Neural cell (in vitro differentiated cells): ENCODE data around the gene TNS3. TPM values are rescaled to one million over a fixed set of nuclear protein-coding genes. Genes with fewer than 3 reads are reported as not detected.

ENCODE experiments used
- H2AFZ ChIP-seq: fragments of 200-600, 300-800 bp; sonication (generic), shearing (Covaris generic); 2 replicates; pipeline ENCODE4 v1.6.0; 2014; ENCODE audit warnings: low read depth, mild to moderate bottlenecking, antibody characterized with exemption, low read length, moderate library complexity
- H3F3A ChIP-seq: fragments of 200-600 bp; shearing (Covaris generic); 2 replicates; pipeline ENCODE4 v1.6.1; 2016; ENCODE audit warnings: mild to moderate bottlenecking, moderate library complexity, mixed read lengths, antibody characterized with exemption, low read length; ENCODE audit not compliant: insufficient read depth, poor library complexity, severe bottlenecking
- H3K27ac ChIP-seq: fragments of 200-600, 300-800 bp; sonication (generic), shearing (Covaris generic); 2 replicates; pipeline ENCODE4 v1.5.1; 2014; ENCODE audit warnings: mild to moderate bottlenecking, low read length, moderate library complexity
- H3K27me3 ChIP-seq: fragments of 300-800, 200-600 bp; sonication (generic), shearing (Covaris generic); 2 replicates; pipeline ENCODE4 v1.6.0; 2014; ENCODE audit warnings: mild to moderate bottlenecking, low read depth, low read length, moderate library complexity; ENCODE audit not compliant: insufficient read depth
- H3K36me3 ChIP-seq: fragments of 300-800, 200-600 bp; sonication (generic), shearing (Covaris generic); 2 replicates; pipeline ENCODE4 v1.5.1; 2014; ENCODE audit warnings: mild to moderate bottlenecking, antibody characterized with exemption, low read length, moderate library complexity; ENCODE audit not compliant: insufficient read depth
- H3K4me2 ChIP-seq: fragments of 300-800, 200-600 bp; sonication (generic), shearing (Covaris generic); 2 replicates; pipeline ENCODE4 v1.6.0; 2014; ENCODE audit warnings: mild to moderate bottlenecking, low read length
- H3K4me3 ChIP-seq: fragments of 300-800, 200-600 bp; sonication (generic), shearing (Covaris generic); 2 replicates; pipeline ENCODE4 v1.5.1; 2014; ENCODE audit warnings: mild to moderate bottlenecking, low read length, moderate library complexity
- H3K79me2 ChIP-seq: fragments of 200-600 bp; shearing (Covaris generic); replicated peaks from 2 replicates; pipeline ENCODE4 v1.6.0; 2014; ENCODE audit warnings: mild to moderate bottlenecking, low read length, moderate library complexity; ENCODE audit not compliant: insufficient read depth
- H3K9ac ChIP-seq: fragments of 300-800, 200-600 bp; sonication (generic), shearing (Covaris generic); 2 replicates; pipeline ENCODE4 v1.6.1; 2016; ENCODE audit warnings: mild to moderate bottlenecking, low read length, mixed read lengths
- H3K9me2 ChIP-seq: fragments of 200-600 bp; shearing (Covaris generic); 2 replicates; pipeline ENCODE4 v1.6.1; 2016; ENCODE audit warnings: mild to moderate bottlenecking, low read length, mixed read lengths; ENCODE audit not compliant: insufficient read depth
- H3K9me3 ChIP-seq: fragments of 200-600, 300-800 bp; sonication (generic), shearing (Covaris generic); 2 replicates; pipeline ENCODE4 v1.6.1; 2016; ENCODE audit warnings: mild to moderate bottlenecking, mixed run types, low read length, moderate library complexity, mixed read lengths
- H4K20me1 ChIP-seq: fragments of 200-600 bp; shearing (Covaris generic); 2 replicates; pipeline ENCODE4 v1.6.1; 2016; ENCODE audit warnings: mild to moderate bottlenecking, mixed run types; ENCODE audit not compliant: insufficient read depth
- CTCF ChIP-seq: fragments of 450-650 bp; IDR thresholded peaks from 2 replicates; pipeline ENCODE4 v1.5.1; 2014; ENCODE audit warnings: antibody characterized with exemption, mild to moderate bottlenecking, moderate library complexity; ENCODE audit not compliant: poor library complexity, severe bottlenecking
- EP300 ChIP-seq: fragments of 450-650 bp; conservative IDR thresholded peaks from 2 replicates; pipeline ENCODE4 v1.6.1; 2014; ENCODE audit warnings: antibody characterized with exemption, mild to moderate bottlenecking, moderate library complexity; ENCODE audit not compliant: poor library complexity, severe bottlenecking
- EZH2 ChIP-seq: fragments of 200-600, 300-800 bp; shearing (Covaris generic), sonication (generic); IDR thresholded peaks from 2 replicates; pipeline ENCODE4 v1.6.1; 2014; ENCODE audit warnings: antibody characterized with exemption, low read length, borderline replicate concordance, mild to moderate bottlenecking; ENCODE audit not compliant: insufficient read depth, poor library complexity, severe bottlenecking
- MXI1 ChIP-seq: fragments of 450-650 bp; conservative IDR thresholded peaks from 2 replicates; pipeline ENCODE4 v1.6.1; 2014; ENCODE audit warnings: antibody characterized with exemption, mild to moderate bottlenecking; ENCODE audit not compliant: poor library complexity, severe bottlenecking
- POLR2AphosphoS5 ChIP-seq: IDR thresholded peaks from 2 replicates; pipeline ENCODE4 v1.6.1; 2012
- RAD21 ChIP-seq: fragments of 450-650 bp; conservative IDR thresholded peaks from 2 replicates; pipeline ENCODE4 v1.6.1; 2014; ENCODE audit warnings: antibody characterized with exemption, mild to moderate bottlenecking, moderate library complexity
- SMC3 ChIP-seq: fragments of 450-650 bp; conservative IDR thresholded peaks from 2 replicates; pipeline ENCODE4 v1.6.1; 2014; ENCODE audit warnings: antibody characterized with exemption, mild to moderate bottlenecking, moderate library complexity; ENCODE audit not compliant: poor library complexity
- TAF1 ChIP-seq: IDR thresholded peaks from 2 replicates; pipeline ENCODE4 v1.6.1; 2012; ENCODE audit warnings: low read depth
- polyA plus RNA-seq: library from polyadenylated mRNA; depleted of rRNA; stranded (reverse); fragments of >200 nt; gene quantifications from 2 replicates; pipeline ENCODE4 v1.2.3, GENCODE V29; 2014
- TF ChIP-seq, protein P1 (sequence below): IDR thresholded peaks from 2 replicates; pipeline ENCODE4 v1.6.1; 2012; ENCODE audit warnings: borderline replicate concordance

TNS3 gene
- polyA plus RNA-seq, 1 donor from 2014 or later = 0.58 TPM

- no peaks in the 10 kb centered on the region for H3F3A ChIP-seq
- no peaks in the 10 kb centered on the region for H3K9me2 ChIP-seq
- no peak overlapping the region for H3K4me2 ChIP-seq
- H2AFZ ChIP-seq = no peak overlapping the region
- no peaks in the 10 kb centered on the region for H3K79me2 ChIP-seq
- no peaks in the 10 kb centered on the region for H3K9me3 ChIP-seq
- H3K4me3 ChIP-seq = no peak overlapping the region
- H3K9ac ChIP-seq = no peak overlapping the region
- no peaks in the 10 kb centered on the region for H4K20me1 ChIP-seq
- H3K27me3 ChIP-seq = no peaks in the 10 kb centered on the region
- H3K36me3 ChIP-seq = no peaks in the 10 kb centered on the region
- no peak overlapping the region for H3K27ac ChIP-seq
- TF ChIP-seq CTCF (no peak), EZH2 (no peak), EP300 (no peak), SMC3 (no peak), POLR2AphosphoS5 (no peak), RAD21 (no peak), TAF1 (no peak), MXI1 (no peak)
- TF ChIP-seq, protein P1, sequence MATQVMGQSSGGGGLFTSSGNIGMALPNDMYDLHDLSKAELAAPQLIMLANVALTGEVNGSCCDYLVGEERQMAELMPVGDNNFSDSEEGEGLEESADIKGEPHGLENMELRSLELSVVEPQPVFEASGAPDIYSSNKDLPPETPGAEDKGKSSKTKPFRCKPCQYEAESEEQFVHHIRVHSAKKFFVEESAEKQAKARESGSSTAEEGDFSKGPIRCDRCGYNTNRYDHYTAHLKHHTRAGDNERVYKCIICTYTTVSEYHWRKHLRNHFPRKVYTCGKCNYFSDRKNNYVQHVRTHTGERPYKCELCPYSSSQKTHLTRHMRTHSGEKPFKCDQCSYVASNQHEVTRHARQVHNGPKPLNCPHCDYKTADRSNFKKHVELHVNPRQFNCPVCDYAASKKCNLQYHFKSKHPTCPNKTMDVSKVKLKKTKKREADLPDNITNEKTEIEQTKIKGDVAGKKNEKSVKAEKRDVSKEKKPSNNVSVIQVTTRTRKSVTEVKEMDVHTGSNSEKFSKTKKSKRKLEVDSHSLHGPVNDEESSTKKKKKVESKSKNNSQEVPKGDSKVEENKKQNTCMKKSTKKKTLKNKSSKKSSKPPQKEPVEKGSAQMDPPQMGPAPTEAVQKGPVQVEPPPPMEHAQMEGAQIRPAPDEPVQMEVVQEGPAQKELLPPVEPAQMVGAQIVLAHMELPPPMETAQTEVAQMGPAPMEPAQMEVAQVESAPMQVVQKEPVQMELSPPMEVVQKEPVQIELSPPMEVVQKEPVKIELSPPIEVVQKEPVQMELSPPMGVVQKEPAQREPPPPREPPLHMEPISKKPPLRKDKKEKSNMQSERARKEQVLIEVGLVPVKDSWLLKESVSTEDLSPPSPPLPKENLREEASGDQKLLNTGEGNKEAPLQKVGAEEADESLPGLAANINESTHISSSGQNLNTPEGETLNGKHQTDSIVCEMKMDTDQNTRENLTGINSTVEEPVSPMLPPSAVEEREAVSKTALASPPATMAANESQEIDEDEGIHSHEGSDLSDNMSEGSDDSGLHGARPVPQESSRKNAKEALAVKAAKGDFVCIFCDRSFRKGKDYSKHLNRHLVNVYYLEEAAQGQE = no peak
Observed at GRCh38 chr7:47394751-47395252, 187.1 kb downstream of the TNS3 start.

- H3K9me3 ChIP-seq = no peaks in the 10 kb centered on the region
- no peak overlapping the region for H3K9ac ChIP-seq
- H3K36me3 ChIP-seq = no peaks in the 10 kb centered on the region
- no peaks in the 10 kb centered on the region for H3K27me3 ChIP-seq
- H2AFZ ChIP-seq = no peak overlapping the region
- no peak overlapping the region for H3K4me3 ChIP-seq
- no peaks in the 10 kb centered on the region for H3F3A ChIP-seq
- H3K9me2 ChIP-seq = no peaks in the 10 kb centered on the region
- H3K27ac ChIP-seq = no peak overlapping the region
- H3K79me2 ChIP-seq = no peaks in the 10 kb centered on the region
- no peak overlapping the region for H3K4me2 ChIP-seq
- H4K20me1 ChIP-seq = no peaks in the 10 kb centered on the region
- no peak for TF ChIP-seq TAF1
- TF ChIP-seq RAD21 = no peak
- TF ChIP-seq CTCF = no peak
- no peak for TF ChIP-seq EP300
- TF ChIP-seq MXI1 = no peak
- no peak for TF ChIP-seq SMC3
- no peak for TF ChIP-seq EZH2
- TF ChIP-seq, protein P1 = no peak
- no peak for TF ChIP-seq POLR2AphosphoS5
Observed at GRCh38 chr7:47394216-47394615, 187.7 kb downstream of the TNS3 start.
